HL-60 (cell line): ENCODE measurements around the gene RNU6-9.

Source experiments
- CTCF ChIP-seq: IDR thresholded peaks from one replicate; pipeline ENCODE4 v1.5.1; 2011; ENCODE audit warnings: low read length, control low read depth, inconsistent platforms; ENCODE audit not compliant: insufficient read depth
- SPI1 ChIP-seq: IDR thresholded peaks from 2 replicates; pipeline ENCODE4 v1.6.1; 2012; ENCODE audit warnings: low read depth, mild to moderate bottlenecking, borderline replicate concordance

DNA sequence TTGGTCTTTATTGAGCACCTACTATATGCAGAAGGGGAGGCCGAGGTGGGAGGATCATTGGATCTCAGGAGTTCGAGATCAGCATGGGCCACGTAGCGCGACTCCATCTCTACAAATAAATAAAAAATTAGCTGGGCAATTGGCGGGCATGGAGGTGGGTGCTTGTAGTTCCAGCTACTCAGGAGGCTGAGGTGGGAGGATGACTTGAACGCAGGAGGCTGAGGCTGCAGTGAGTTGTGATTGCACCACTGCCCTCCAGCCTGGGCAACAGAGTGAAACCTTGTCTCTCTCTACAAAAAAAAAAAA lies 30.0 kb upstream of the RNU6-9 start:
- no peak for TF ChIP-seq CTCF
- no peak for TF ChIP-seq SPI1
